Natural killer cell treated with Interleukin-12 subunit alpha and Interleukin-12 subunit beta and Interleukin-15 and Interleukin-18, amount 100 ng/mL, for 72 hours (primary cell): ENCODE results near the gene SNX17. TPM values are rescaled to one million over a fixed set of nuclear protein-coding genes. Genes with fewer than 3 reads are reported as not detected.

Experiments
- ATAC-seq, 2 donors: fragments of 150-1000 bp; cut with Tn5 transposase in 1 of 2; sonication (Bioruptor Pico), chemical (Tn5 transposase) in 1 of 2; 2 replicates each; pipeline ENCODE4 v1.10.0; 2021
- DNase-seq: peaks from one replicate; pipeline ENCODE4 v3.0.0; 2022; ENCODE audit warnings: low spot score
- H3K27ac Mint-ChIP-seq, 2 donors: 1 replicate in 1 of 2; 2 replicates in 1 of 2; pipeline ENCODE4 v1.8.0; 2022; ENCODE audit warnings: mixed read lengths in 2 of 2, mild to moderate bottlenecking in 1 of 2, moderate library complexity in 1 of 2
- H3K27me3 Mint-ChIP-seq, 2 donors: 1 replicate in 1 of 2; 2 replicates in 1 of 2; pipeline ENCODE4 v1.8.0; 2022; ENCODE audit warnings: mixed read lengths in 2 of 2
- H3K36me3 Mint-ChIP-seq: one replicate; pipeline ENCODE4 v1.8.0; 2022; ENCODE audit warnings: mixed read lengths
- H3K4me1 Mint-ChIP-seq, 2 donors: 1 replicate in 1 of 2; 2 replicates in 1 of 2; pipeline ENCODE4 v1.8.0; 2022; ENCODE audit warnings: low read depth in 2 of 2, mixed read lengths in 2 of 2, mild to moderate bottlenecking in 1 of 2
- H3K4me3 Mint-ChIP-seq: one replicate; pipeline ENCODE4 v1.8.0; 2022; ENCODE audit warnings: mixed read lengths
- H3K9me3 Mint-ChIP-seq: 2 replicates; pipeline ENCODE4 v1.8.0; 2022; ENCODE audit warnings: mixed read lengths
- total RNA-seq, 2 donors: library from RNA; stranded (reverse); gene quantifications; one replicate each; pipeline ENCODE4 v1.2.3, GENCODE V29; 2022

SNX17 gene
- total RNA-seq, 2 donors from 2014 or later, result 100 to 113 TPM

- peak overlapping the region; percentile 62 for H3K4me3 Mint-ChIP-seq
- no peak for DNase-seq
- peak overlapping the region in 1 of 2 donors; percentile 23 for H3K27ac Mint-ChIP-seq
- H3K4me1 Mint-ChIP-seq, result peaks cover 31 to 45% of the 10 kb centered on the region in 2 donors
- H3K36me3 Mint-ChIP-seq, result peaks cover 4% of the 10 kb centered on the region
- no peaks in the 10 kb centered on the region for H3K9me3 Mint-ChIP-seq
- no peaks in the 10 kb centered on the region for H3K27me3 Mint-ChIP-seq
- ATAC-seq, result no peak
These were observed 16.4 kb upstream of the SNX17 start for GRCh38 chr2:27353762-27354596.

GRCh38 chr2:27354597-27354927, 15.9 kb upstream of the SNX17 start:
- DNase-seq, result no peak
- H3K9me3 Mint-ChIP-seq, result no peaks in the 10 kb centered on the region
- H3K27me3 Mint-ChIP-seq, result no peaks in the 10 kb centered on the region
- H3K4me3 Mint-ChIP-seq, result peak overlapping the region; percentile 62
- peaks cover 4% of the 10 kb centered on the region for H3K36me3 Mint-ChIP-seq
- peaks cover 31 to 45% of the 10 kb centered on the region in 2 donors for H3K4me1 Mint-ChIP-seq
- peak overlapping the region in 1 of 2 donors; percentile 23 for H3K27ac Mint-ChIP-seq
- ATAC-seq, result no peak

DNA sequence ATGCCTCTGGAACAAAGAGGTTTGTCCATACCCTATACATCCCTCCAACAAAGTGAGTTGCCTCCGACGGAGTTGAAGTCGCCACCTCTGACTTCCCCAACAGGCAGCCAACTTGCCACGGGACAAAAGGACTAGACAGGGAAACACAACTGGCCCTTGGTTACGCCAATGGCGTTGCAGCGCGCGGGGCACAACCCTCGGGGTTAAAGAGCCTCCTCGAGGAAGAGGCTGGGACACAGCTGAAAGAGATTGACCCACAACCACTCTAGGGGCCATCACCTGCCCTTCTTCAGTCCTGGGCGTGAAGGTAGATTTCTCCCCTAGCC, 14.4 kb upstream of the SNX17 start:
- H3K27me3 Mint-ChIP-seq, result no peaks in the 10 kb centered on the region
- DNase-seq, result peak; percentile 75
- H3K9me3 Mint-ChIP-seq, result no peaks in the 10 kb centered on the region
- H3K27ac Mint-ChIP-seq, result peak overlapping the region; percentile 94 to 100
- H3K4me1 Mint-ChIP-seq, result peaks cover 28 to 45% of the 10 kb centered on the region in 2 donors
- H3K36me3 Mint-ChIP-seq, result peaks cover 4% of the 10 kb centered on the region
- peak overlapping the region; percentile 100 for H3K4me3 Mint-ChIP-seq
- ATAC-seq, result peak; percentile 66 to 73

DNA sequence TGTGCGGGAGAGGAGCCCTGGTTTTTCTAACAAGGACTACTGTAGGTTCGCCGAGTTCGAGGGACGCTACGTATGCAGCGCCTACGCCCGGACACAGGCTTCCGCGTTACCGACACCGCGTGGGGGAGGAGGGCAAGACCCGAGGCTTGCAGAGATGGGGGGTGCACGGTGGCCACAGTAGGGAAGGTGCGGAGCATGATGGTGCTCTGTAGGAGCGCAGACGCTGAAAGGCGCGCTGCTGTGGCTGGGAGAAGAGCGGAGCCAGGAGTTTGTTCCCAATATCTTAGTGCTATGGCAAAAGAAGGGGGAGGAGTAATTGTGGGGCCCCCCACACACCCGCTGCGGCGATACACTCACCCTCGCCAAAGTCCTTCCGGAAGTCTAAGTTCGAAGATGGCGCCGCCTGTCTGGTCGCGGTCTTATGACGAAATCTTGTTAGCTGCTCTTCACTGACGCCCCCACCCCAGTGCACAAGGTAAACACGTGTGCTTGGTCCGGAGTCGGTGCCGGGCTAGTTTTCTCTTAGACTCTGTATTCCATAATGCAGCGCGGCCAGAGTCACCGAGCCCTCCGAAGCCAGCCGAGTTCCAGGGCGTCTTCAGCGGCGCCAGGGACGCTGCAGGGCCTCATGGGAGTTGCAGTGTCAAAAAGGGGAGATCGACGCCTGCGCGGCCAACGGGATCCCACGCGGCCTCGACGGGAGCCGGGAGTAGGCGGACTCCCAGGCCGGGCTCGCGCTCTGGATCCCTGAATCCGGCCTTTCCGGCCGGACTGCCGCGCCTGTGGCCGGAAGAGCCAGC, 13.8 kb upstream of the SNX17 start, which contains the start of gene GTF3C2:
Gene GTF3C2 (minus strand): TSS at position 383 of the 800 bp plus-strand sequence. CDS start 13,210 bp downstream, outside the sequence.
- peak; percentile 90 to 92 for ATAC-seq

DNA sequence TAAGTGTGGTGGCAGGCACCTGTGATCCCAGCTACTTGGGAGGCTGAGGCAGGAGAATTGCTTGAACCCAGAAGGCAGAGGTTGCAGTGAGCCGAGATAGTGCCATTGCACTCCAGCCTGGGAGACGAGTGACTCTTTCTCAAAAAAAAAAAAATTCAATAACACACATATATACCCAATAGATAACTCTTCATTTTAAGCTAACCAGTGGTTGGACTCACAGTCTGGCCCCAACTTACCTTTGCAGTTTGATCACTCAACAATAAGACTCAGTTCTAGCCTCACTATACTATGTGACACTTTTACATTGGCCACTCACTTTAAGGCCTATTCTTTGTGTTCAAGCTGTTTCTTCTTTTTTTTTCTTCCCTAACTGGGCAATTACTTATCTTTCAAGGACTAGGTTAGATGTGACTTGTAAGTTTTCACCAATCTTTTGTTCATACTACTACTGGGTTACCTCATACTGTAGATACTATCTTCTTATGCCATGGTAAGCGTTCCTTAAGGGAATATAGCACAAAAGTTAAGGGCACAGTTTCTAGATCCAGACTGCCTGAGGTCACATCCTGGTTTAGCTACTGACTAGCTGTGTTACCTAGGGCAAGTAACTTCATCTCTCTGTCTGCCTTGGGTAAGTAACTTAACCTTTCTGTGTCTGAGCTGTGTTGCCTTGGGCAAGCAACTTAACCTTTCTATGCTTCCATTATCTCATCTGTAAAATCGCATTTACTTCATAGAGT, 7.6 kb upstream of the SNX17 start:
- H3K4me3 Mint-ChIP-seq, result no peak overlapping the region
- H3K36me3 Mint-ChIP-seq, result peaks cover 9% of the 10 kb centered on the region
- DNase-seq, result no peak
- H3K4me1 Mint-ChIP-seq, result peaks cover 10 to 13% of the 10 kb centered on the region in 2 donors
- H3K9me3 Mint-ChIP-seq, result no peaks in the 10 kb centered on the region
- H3K27me3 Mint-ChIP-seq, result no peaks in the 10 kb centered on the region
- no peak overlapping the region for H3K27ac Mint-ChIP-seq
- ATAC-seq, result no peak

More for the DNA sequence above, 13.8 kb upstream of the SNX17 start, which contains the start of gene GTF3C2:
- Mint-ChIP-seq H3K9me3 (no peaks in the 10 kb centered on the region), H3K27me3 (no peaks in the 10 kb centered on the region), H3K36me3 (peaks cover 4% of the 10 kb centered on the region), H3K4me3 (peak within 1 kb of the TSS; percentile 100), H3K4me1 (peaks cover 28 to 44% of the 10 kb centered on the region in 2 donors), H3K27ac (peak within 1 kb of the TSS; percentile 94 to 100)
- DNase-seq, result peak; percentile 94

- DNase-seq (no peak), ATAC-seq (peak in 1 of 2 donors; percentile 51)
- Mint-ChIP-seq H3K9me3 (no peaks in the 10 kb centered on the region), H3K4me3 (no peak overlapping the region), H3K27me3 (no peaks in the 10 kb centered on the region), H3K27ac (no peak overlapping the region), H3K36me3 (peaks cover 9% of the 10 kb centered on the region), H3K4me1 (peaks cover 7 to 8% of the 10 kb centered on the region in 2 donors)
These were observed 6.5 kb upstream of the SNX17 start for GRCh38 chr2:27363933-27364332.

DNA sequence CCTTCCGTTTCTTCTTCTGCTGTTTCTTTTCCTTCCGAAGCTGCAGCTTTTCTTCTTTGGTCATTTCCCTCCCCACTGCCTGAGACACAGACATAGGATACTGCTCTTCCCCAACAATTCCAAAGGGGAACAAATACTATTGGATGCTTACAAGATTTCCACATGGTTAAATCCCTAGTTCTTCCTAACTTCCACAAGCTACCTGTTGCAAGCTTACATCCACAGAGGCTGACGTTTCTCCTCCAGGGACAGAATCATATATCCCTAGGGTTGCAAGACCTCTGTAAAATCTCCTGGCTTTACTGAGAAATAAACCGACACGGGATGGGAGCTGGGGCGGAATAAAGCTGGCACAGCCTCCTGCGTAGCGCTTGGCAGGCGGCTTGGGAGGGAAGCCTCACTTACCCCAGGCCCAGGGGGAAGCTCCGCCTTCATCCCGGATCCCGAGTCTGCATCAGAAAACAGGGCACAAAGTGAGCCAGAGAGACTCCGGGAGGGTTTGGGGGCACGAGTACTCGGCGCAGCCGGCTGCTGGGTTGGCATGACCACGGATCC, 868 bp upstream of the SNX17 start:
- ATAC-seq, result peak in 1 of 2 donors; percentile 1
- no peak for DNase-seq
- H3K9me3 Mint-ChIP-seq, result no peaks in the 10 kb centered on the region
- peaks cover 20% of the 10 kb centered on the region for H3K36me3 Mint-ChIP-seq
- H3K4me3 Mint-ChIP-seq, result peak overlapping the region; percentile 86
- no peaks in the 10 kb centered on the region for H3K27me3 Mint-ChIP-seq
- peaks cover 32 to 34% of the 10 kb centered on the region in 2 donors for H3K4me1 Mint-ChIP-seq
- peak overlapping the region; percentile 83 to 91 for H3K27ac Mint-ChIP-seq

GRCh38 chr2:27370816-27371620, 602 bp downstream of the SNX17 start:
- Mint-ChIP-seq H3K36me3 (peaks cover 20% of the 10 kb centered on the region), H3K4me1 (peaks cover 32 to 34% of the 10 kb centered on the region in 2 donors), H3K4me3 (peak overlapping the region; percentile 86), H3K9me3 (no peaks in the 10 kb centered on the region), H3K27me3 (no peaks in the 10 kb centered on the region), H3K27ac (peak overlapping the region; percentile 83 to 91)
- DNase-seq (no peak), ATAC-seq (peak; percentile 42 to 56)

DNA sequence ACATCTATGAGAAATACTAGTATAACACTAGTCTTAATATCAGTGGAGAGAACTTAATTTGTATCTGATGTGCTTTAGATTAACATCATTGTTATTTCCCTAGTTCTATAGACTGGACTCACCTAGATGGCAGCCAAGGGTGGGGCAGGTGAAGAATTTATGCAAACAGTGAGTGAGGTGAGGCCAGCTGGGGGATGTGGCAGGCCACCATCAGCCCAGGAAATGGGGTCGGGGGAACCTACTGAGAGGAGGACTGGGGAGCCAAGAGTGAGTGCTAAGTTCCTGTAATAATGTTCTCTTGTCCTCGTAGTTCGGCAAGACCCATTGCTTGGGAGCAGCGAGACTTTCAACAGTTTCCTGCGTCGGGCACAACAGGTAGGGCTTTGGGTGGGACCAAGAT, 2.5 kb downstream of the SNX17 start:
- Mint-ChIP-seq H3K27me3 (no peaks in the 10 kb centered on the region), H3K4me1 (peaks cover 32 to 37% of the 10 kb centered on the region in 2 donors), H3K36me3 (peaks cover 21% of the 10 kb centered on the region), H3K4me3 (peak overlapping the region; percentile 45), H3K9me3 (no peaks in the 10 kb centered on the region), H3K27ac (peak overlapping the region; percentile 83 to 91)
- ATAC-seq (no peak), DNase-seq (no peak)

DNA sequence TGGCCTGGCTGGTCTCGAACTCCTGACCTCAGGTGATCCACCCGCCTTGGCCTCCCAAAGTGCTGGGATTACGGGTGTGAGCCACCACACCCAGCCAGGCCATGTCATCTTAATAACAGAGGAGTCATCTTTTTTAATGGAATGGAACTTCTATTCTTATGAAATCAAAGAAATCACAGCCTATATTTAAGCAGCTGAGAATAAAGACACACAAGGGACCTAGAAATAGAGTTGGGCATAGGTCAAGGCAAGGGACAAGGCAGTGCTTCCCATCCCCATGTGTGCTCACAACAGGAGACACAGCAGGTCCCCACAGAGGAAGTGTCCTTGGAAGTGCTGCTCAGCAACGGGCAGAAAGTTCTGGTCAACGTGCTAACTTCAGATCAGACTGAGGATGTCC, 3.2 kb downstream of the SNX17 start:
- peaks cover 21% of the 10 kb centered on the region for H3K36me3 Mint-ChIP-seq
- no peaks in the 10 kb centered on the region for H3K9me3 Mint-ChIP-seq
- ATAC-seq (no peak), DNase-seq (no peak)
- no peak overlapping the region for H3K4me3 Mint-ChIP-seq
- peak overlapping the region; percentile 83 to 91 for H3K27ac Mint-ChIP-seq
- peaks cover 29 to 35% of the 10 kb centered on the region in 2 donors for H3K4me1 Mint-ChIP-seq
- H3K27me3 Mint-ChIP-seq, result no peaks in the 10 kb centered on the region

GRCh38 chr2:27375513-27376099, 5.2 kb downstream of the SNX17 start:
- Mint-ChIP-seq H3K36me3 (peaks cover 11% of the 10 kb centered on the region), H3K27me3 (no peaks in the 10 kb centered on the region), H3K4me3 (no peak overlapping the region), H3K9me3 (no peaks in the 10 kb centered on the region), H3K4me1 (peaks cover 31 to 41% of the 10 kb centered on the region in 2 donors), H3K27ac (no peak overlapping the region)
- no peak for DNase-seq
- ATAC-seq, result no peak

DNA sequence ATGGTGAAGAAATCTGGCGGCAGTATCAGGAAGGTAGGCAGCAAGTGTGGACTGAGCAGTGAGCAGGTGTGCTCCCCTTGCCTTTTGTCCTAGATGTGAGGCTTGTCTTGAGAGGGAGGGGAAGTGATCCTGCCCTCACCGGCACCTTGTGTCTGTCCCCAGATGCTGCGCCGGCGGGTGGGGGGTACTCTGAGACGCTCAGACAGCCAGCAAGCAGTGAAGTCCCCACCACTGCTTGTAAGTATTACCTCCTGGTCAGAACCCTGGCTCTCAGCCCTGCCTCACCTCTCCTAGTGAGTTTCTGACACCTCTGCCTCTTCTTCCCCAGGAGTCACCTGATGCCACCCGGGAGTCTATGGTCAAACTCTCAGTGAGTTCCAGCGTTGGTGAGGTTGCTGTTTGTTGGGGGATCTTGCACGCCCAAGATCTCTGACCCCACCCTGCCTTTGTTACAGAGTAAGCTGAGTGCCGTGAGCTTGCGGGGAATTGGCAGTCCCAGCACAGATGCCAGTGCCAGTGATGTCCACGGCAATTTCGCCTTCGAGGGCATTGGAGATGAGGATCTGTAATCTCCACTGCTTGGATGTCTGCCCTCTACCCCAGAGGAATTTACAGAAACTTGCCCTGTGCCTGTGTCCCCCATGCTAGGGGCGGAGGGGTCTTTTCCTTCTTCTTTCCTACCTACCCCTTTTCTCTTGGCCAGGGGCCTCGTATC, 5.9 kb downstream of the SNX17 start:
- Mint-ChIP-seq H3K4me1 (peaks cover 34 to 44% of the 10 kb centered on the region in 2 donors), H3K36me3 (peaks cover 10% of the 10 kb centered on the region)

More for the DNA sequence above, 5.9 kb downstream of the SNX17 start:
- Mint-ChIP-seq H3K4me3 (no peak overlapping the region), H3K27me3 (no peaks in the 10 kb centered on the region), H3K27ac (no peak overlapping the region), H3K9me3 (no peaks in the 10 kb centered on the region)
- DNase-seq (no peak), ATAC-seq (no peak)
